ENCODE results near the gene PCDHB2.
"Not testable (repeated sequence)": the region's sequence is repeated elsewhere in the genome, so short reads cannot be mapped to it uniquely, and the experiment has no call there.

Gene PCDHB2

GRCh38 chr5:141094481-141095262, at the start of gene PCDHB2:
TSS of gene PCDHB2 (plus strand) at chr5:141094615. CDS start at chr5:141094791, 176 bp downstream.
- DNase-seq (ENCODE audit: low spot score) = no peak

GRCh38 chr5:141050622-141051520, 43.5 kb upstream of the PCDHB2 start, which contains the start of gene PCDHB1:
TSS of gene PCDHB1 (plus strand) at chr5:141051374. CDS start at chr5:141051471, 97 bp downstream.
- DNase-seq (ENCODE audit: low spot score) = no peak

- no peak for DNase-seq (ENCODE audit: low spot score)
Measured at GRCh38 chr5:141051521-141051866, 42.9 kb upstream of the PCDHB2 start.

GRCh38 chr5:141077826-141078225, 16.6 kb upstream of the PCDHB2 start:
- DNase-seq (ENCODE audit: low spot score) = no peak

GRCh38 chr5:141082228-141082627, 12.2 kb upstream of the PCDHB2 start:
- no peak for DNase-seq (ENCODE audit: low spot score)

GRCh38 chr5:141084487-141084989, 9.9 kb upstream of the PCDHB2 start:
- no peak for DNase-seq (ENCODE audit: low spot score)

- DNase-seq (ENCODE audit: low spot score) = no peak
Measured at GRCh38 chr5:141095263-141095641, 837 bp downstream of the PCDHB2 start.

- not testable (repeated sequence) for DNase-seq (ENCODE audit: low spot score)
Measured at GRCh38 chr5:141096181-141096580, 1.8 kb downstream of the PCDHB2 start.

GRCh38 chr5:141096586-141096985, 2.2 kb downstream of the PCDHB2 start:
- DNase-seq (ENCODE audit: low spot score) = not testable (repeated sequence)

- DNase-seq (ENCODE audit: low spot score) = no peak
Measured at GRCh38 chr5:141100243-141100805, 5.9 kb downstream of the PCDHB2 start, which contains the start of gene PCDHB3. TSS of gene PCDHB3 (plus strand) at chr5:141100473. CDS start at chr5:141100650, 177 bp downstream.

GRCh38 chr5:141101059-141101458, 6.6 kb downstream of the PCDHB2 start:
- no peak for DNase-seq (ENCODE audit: low spot score)

- DNase-seq (ENCODE audit: low spot score) = not testable (repeated sequence)
Measured at GRCh38 chr5:141102070-141102469, 7.7 kb downstream of the PCDHB2 start.

GRCh38 chr5:141102471-141102870, 8.1 kb downstream of the PCDHB2 start:
- DNase-seq (ENCODE audit: low spot score) = not testable (repeated sequence)

GRCh38 chr5:141105350-141105749, 10.9 kb downstream of the PCDHB2 start:
- DNase-seq (ENCODE audit: low spot score) = no peak

GRCh38 chr5:141119250-141119649, 24.8 kb downstream of the PCDHB2 start:
- DNase-seq (ENCODE audit: low spot score) = no peak

- DNase-seq (ENCODE audit: low spot score) = no peak
Measured at GRCh38 chr5:141121563-141121962, 27.1 kb downstream of the PCDHB2 start, which contains the start of gene PCDHB4. TSS of gene PCDHB4 (plus strand) at chr5:141121818. CDS start at chr5:141121999, 181 bp downstream.

- DNase-seq (ENCODE audit: low spot score) = no peak
Measured at GRCh38 chr5:141121985-141122384, 27.6 kb downstream of the PCDHB2 start.

- DNase-seq (ENCODE audit: low spot score) = not testable (repeated sequence)
Measured at GRCh38 chr5:141123396-141124135, 29.2 kb downstream of the PCDHB2 start.

GRCh38 chr5:141127305-141127704, 32.9 kb downstream of the PCDHB2 start:
- DNase-seq (ENCODE audit: low spot score) = no peak

- DNase-seq (ENCODE audit: low spot score) = no peak
Measured at GRCh38 chr5:141135030-141135717, 40.8 kb downstream of the PCDHB2 start, which contains the start of gene PCDHB5. TSS of gene PCDHB5 (plus strand) at chr5:141135206. CDS start at chr5:141135435, 229 bp downstream.
